ENCODE measurements around the gene RIN3. TPM values are rescaled to one million over a fixed set of nuclear protein-coding genes. Genes with fewer than 3 reads are reported as not detected.

RIN3 gene
- total and polyA plus RNA-seq, 2 donors (not counting 3 experiments of a cell fraction or from before 2014, with no cell fraction given): 5.1 to 20.8 TPM

GRCh38 chr14:92600318-92601053 is 86.9 kb downstream of the RIN3 start:
- no peaks in the 10 kb centered on the region for H3K4me1 ChIP-seq (ENCODE audit: control insufficient read depth, extremely low read depth, insufficient read depth, low read length)
- no peaks in the 10 kb centered on the region for H3K36me3 ChIP-seq (ENCODE audit: control insufficient read depth in 2 of 2, extremely low read depth in 1 of 2, insufficient read depth in 2 of 2, low read length in 2 of 2)
- CTCF ChIA-PET: interaction anchor here (1.1 kb wide), 1 partner anchor 80 kb away, joined by 3 read pairs; no protein-coding TSS in a partner anchor
- H2AFZ ChIP-seq (ENCODE audit: low read depth, low read length): no peak overlapping the region
- no TSS peak for BruUV-seq (replicated peaks)
- no peak overlapping the region for H3K9ac ChIP-seq (replicated peaks; ENCODE audit: extremely low read depth, insufficient read depth, low read length)
- no peak overlapping the region for H3K4me2 ChIP-seq (ENCODE audit: insufficient read depth, low read length)
- FAIRE-seq: no peak
- H4K20me1 ChIP-seq (replicated peaks; ENCODE audit: control insufficient read depth, extremely low read depth, insufficient read depth, low read length): no peaks in the 10 kb centered on the region
- H3K9me3 ChIP-seq (replicated peaks; ENCODE audit: control insufficient read depth, insufficient read depth, low read length): no peaks in the 10 kb centered on the region
- no peaks in the 10 kb centered on the region for H3K79me2 ChIP-seq (ENCODE audit: control insufficient read depth, insufficient read depth, low read length)
- dilution Hi-C loops (cut with MboI; ENCODE audit: extremely low pct_ligation_motif_present, low sequenced_read_pairs) (no loop called here), intact Hi-C loops (cut with micrococcal nuclease) (no loop called here)
- POLR2A ChIA-PET: no interaction called here
- no peak overlapping the region for H3K27ac ChIP-seq (ENCODE audit: insufficient read depth, low read depth, low read length)
- no peak overlapping the region for H3K4me3 ChIP-seq (replicated peaks in 1 of 3; ENCODE audit: insufficient read depth in 1 of 3, low read depth in 1 of 3, low read length in 3 of 3)
- TF ChIP-seq EZH2 (IDR thresholded peaks at IDR 0.05; ENCODE audit: borderline replicate concordance, low read depth, low read length, severe bottlenecking): no peak
- TF ChIP-seq GATA2 (IDR thresholded peaks at IDR 0.05; ENCODE audit: insufficient read depth, insufficient read length, low read depth, low read length): no peak
- no peak for TF ChIP-seq POLR2A (IDR thresholded peaks at IDR 0.05; ENCODE audit: low read depth, low read length)
- TF ChIP-seq FOS (IDR thresholded peaks at IDR 0.05; ENCODE audit: borderline replicate concordance, insufficient read depth, low read length): no peak
- no peak for TF ChIP-seq JUN (IDR thresholded peaks at IDR 0.05; ENCODE audit: borderline replicate concordance, insufficient read depth, insufficient read length, low read depth)
- TF ChIP-seq, protein P1, sequence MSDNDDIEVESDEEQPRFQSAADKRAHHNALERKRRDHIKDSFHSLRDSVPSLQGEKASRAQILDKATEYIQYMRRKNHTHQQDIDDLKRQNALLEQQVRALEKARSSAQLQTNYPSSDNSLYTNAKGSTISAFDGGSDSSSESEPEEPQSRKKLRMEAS (IDR thresholded peaks at IDR 0.05; ENCODE audit: insufficient read depth, insufficient read length): no peak
- TF ChIP-seq POLR2AphosphoS5 (IDR thresholded peaks at IDR 0.05; ENCODE audit: insufficient read depth, low read depth, low read length): no peak
- TF ChIP-seq MYC (IDR thresholded peaks at IDR 0.05; ENCODE audit: low read depth, low read length): no peak
- TF ChIP-seq CTCF (IDR thresholded peaks at IDR 0.05; ENCODE audit: extremely low read depth in 1 of 2, insufficient read depth in 1 of 2, low read depth in 1 of 2, low read length in 2 of 2): no peak
- H3K9me1 ChIP-seq (replicated peaks; ENCODE audit: control insufficient read depth, extremely low read depth, insufficient read depth, low read length): no peaks in the 10 kb centered on the region
- no peaks in the 10 kb centered on the region for H3K27me3 ChIP-seq (ENCODE audit: control insufficient read depth in 2 of 2, insufficient read depth in 2 of 2, low read length in 2 of 2)
- no peak for DNase-seq (ENCODE audit: low read depth, low spot score)
